H1 (cell line): ENCODE measurements around the gene EPN2. TPM values are rescaled to one million over a fixed set of nuclear protein-coding genes. Genes with fewer than 3 reads are reported as not detected.

Experiments
- CTCF ChIA-PET: fragments of 300-600 bp; sonication (Branson Sonifier 250); formaldehyde crosslinking; loops from one replicate; lab custom pipeline; 2021; ENCODE audit not compliant: partially characterized antibody; lab: Charles Lee
- POLR2A ChIA-PET: fragments of 300-600 bp; sonication (Branson Sonifier 250); formaldehyde crosslinking; loops from one replicate; lab custom pipeline; 2021; ENCODE audit warnings: inconsistent platforms; ENCODE audit not compliant: partially characterized antibody; lab: Charles Lee
- DNase-seq, 2 experiments: peaks; one replicate each; pipeline versions ENCODE4 v3.0.0 to v3.0.0-alpha.2; 2010 to 2022; ENCODE audit warnings: low spot score in 2 of 2, low read depth in 1 of 2, mixed read lengths in 1 of 2
- FAIRE-seq: peaks from 2 replicates; lab custom pipeline; 2011; peaks lifted over from hg19 to GRCh38; lab: Jason Lieb, UNC
- H2AFZ ChIP-seq: 2 replicates; pipeline ENCODE4 v1.8.1; 2012; ENCODE audit warnings: low read length, inconsistent platforms
- H2AK5ac ChIP-seq: 2 replicates; pipeline ENCODE4 v1.6.1; 2013; ENCODE audit warnings: low read depth, low read length
- H2BK120ac ChIP-seq: replicated peaks from 2 replicates; pipeline ENCODE3; 2013; ENCODE audit warnings: low read depth, low read length, inconsistent platforms
- H2BK12ac ChIP-seq: 2 replicates; pipeline ENCODE4 v1.6.1; 2013; ENCODE audit warnings: low read depth, low read length
- H2BK15ac ChIP-seq: 2 replicates; pipeline ENCODE4 v1.6.1; 2013; ENCODE audit warnings: low read length
- H2BK20ac ChIP-seq: 2 replicates; pipeline ENCODE4 v1.6.1; 2013; ENCODE audit warnings: low read length
- H2BK5ac ChIP-seq: 2 replicates; pipeline ENCODE4 v1.6.1; 2013; ENCODE audit warnings: low read depth, low read length
- H3K14ac ChIP-seq: 2 replicates; pipeline ENCODE4 v1.6.1; 2013; ENCODE audit warnings: inconsistent platforms; ENCODE audit not compliant: insufficient read length
- H3K18ac ChIP-seq: 2 replicates; pipeline ENCODE4 v1.6.1; 2013; ENCODE audit warnings: low read length; ENCODE audit errors: extremely low read depth
- H3K23ac ChIP-seq: 2 replicates; pipeline ENCODE4 v1.6.1; 2013; ENCODE audit warnings: inconsistent platforms; ENCODE audit not compliant: insufficient read length
- H3K23me2 ChIP-seq: 2 replicates; pipeline ENCODE4 v1.6.1; 2013; ENCODE audit warnings: low read depth, low read length
- H3K27ac ChIP-seq: 2 replicates; pipeline ENCODE4 v1.6.1; 2011; ENCODE audit warnings: low read depth, low read length, inconsistent platforms
- H3K27me3 ChIP-seq, 4 experiments: replicated peaks in 1 of 4; 1 replicate in 1 of 4; 2 replicates in 3 of 4; pipeline versions ENCODE4 v1.6.1 to v1.8.1; 2011 to 2013; ENCODE audit warnings: low read length in 3 of 4, mild to moderate bottlenecking in 3 of 4, inconsistent platforms in 2 of 4, mixed read lengths in 2 of 4, moderate library complexity in 1 of 4; ENCODE audit not compliant: control insufficient read depth in 3 of 4, insufficient read depth in 3 of 4; ENCODE audit errors: extremely low read depth in 1 of 4
- H3K36me3 ChIP-seq, 4 experiments: 2 replicates each; pipeline versions ENCODE4 v1.6.1 to v1.8.1; 2011 to 2013; ENCODE audit warnings: mild to moderate bottlenecking in 4 of 4, low read length in 3 of 4, moderate library complexity in 2 of 4, control low read depth in 1 of 4, inconsistent platforms in 1 of 4; ENCODE audit not compliant: insufficient read depth in 4 of 4, control insufficient read depth in 2 of 4
- H3K4ac ChIP-seq: replicated peaks from 2 replicates; pipeline ENCODE3; 2013; ENCODE audit warnings: low read length, low read depth, mixed read lengths, inconsistent platforms; ENCODE audit not compliant: insufficient read length
- H3K4me1 ChIP-seq, 4 experiments: replicated peaks in 1 of 4; 1 replicate in 1 of 4; 2 replicates in 3 of 4; pipeline versions ENCODE4 v1.6.1 to v1.8.1; 2011 to 2013; ENCODE audit warnings: low read length in 3 of 4, inconsistent platforms in 2 of 4, mixed read lengths in 1 of 4; ENCODE audit not compliant: insufficient read depth in 4 of 4, control insufficient read depth in 3 of 4
- H3K4me2 ChIP-seq, 2 experiments: 2 replicates each; pipeline versions ENCODE4 v1.6.1 to v1.8.1; 2011 to 2013; ENCODE audit warnings: low read depth in 2 of 2, low read length in 2 of 2, control low read depth in 1 of 2, inconsistent platforms in 1 of 2, mild to moderate bottlenecking in 1 of 2; ENCODE audit not compliant: insufficient read depth in 1 of 2
- H3K4me3 ChIP-seq, 4 experiments: fragments of 200-600, 300-600 bp in 1 of 4; sonication (generic), shearing (Covaris generic), sonication (Bioruptor Twin) in 1 of 4; 2 replicates each; pipeline versions ENCODE4 v1.5.1 to v1.8.1; 2011 to 2016; ENCODE audit warnings: low read length in 4 of 4, low read depth in 3 of 4, control low read depth in 2 of 4, inconsistent platforms in 2 of 4, mild to moderate bottlenecking in 2 of 4, mixed read lengths in 1 of 4, moderate library complexity in 1 of 4; ENCODE audit not compliant: insufficient read depth in 2 of 4; ENCODE audit errors: extremely low read depth in 1 of 4
- H3K56ac ChIP-seq: replicated peaks from 2 replicates; pipeline ENCODE3; 2013; ENCODE audit warnings: low read depth, mild to moderate bottlenecking, mixed read lengths, low read length, inconsistent platforms; ENCODE audit not compliant: insufficient read length
- H3K79me1 ChIP-seq: 2 replicates; pipeline ENCODE4 v1.6.1; 2013; ENCODE audit warnings: low read depth, low read length, control low read depth
- H3K79me2 ChIP-seq, 2 experiments: 2 replicates each; pipeline versions ENCODE4 v1.6.1 to v1.8.1; 2012 to 2013; ENCODE audit warnings: low read length in 2 of 2, mild to moderate bottlenecking in 2 of 2, inconsistent platforms in 1 of 2; ENCODE audit not compliant: insufficient read depth in 2 of 2, control insufficient read depth in 1 of 2
- H3K9ac ChIP-seq, 4 experiments: replicated peaks in 1 of 4; 1 replicate in 1 of 4; 2 replicates in 3 of 4; pipeline versions ENCODE4 v1.6.1 to v1.8.1; 2011 to 2013; ENCODE audit warnings: low read depth in 3 of 4, low read length in 3 of 4, control low read depth in 2 of 4, mild to moderate bottlenecking in 2 of 4, moderate library complexity in 2 of 4, inconsistent platforms in 1 of 4; ENCODE audit errors: extremely low read depth in 1 of 4
- H3K9me3 ChIP-seq, 2 experiments: 2 replicates each; pipeline versions ENCODE4 v1.6.1 to v1.8.1; 2012 to 2013; ENCODE audit warnings: mild to moderate bottlenecking in 2 of 2, moderate library complexity in 2 of 2, control low read depth in 1 of 2, inconsistent platforms in 1 of 2, low read depth in 1 of 2, low read length in 1 of 2, mixed read lengths in 1 of 2; ENCODE audit not compliant: insufficient read depth in 2 of 2
- H4K20me1 ChIP-seq, 2 experiments: replicated peaks in 1 of 2; 2 replicates each; pipeline versions ENCODE3 to v1.8.1; 2011 to 2013; ENCODE audit warnings: inconsistent platforms in 2 of 2, low read length in 2 of 2, mild to moderate bottlenecking in 1 of 2; ENCODE audit not compliant: insufficient read depth in 2 of 2, control insufficient read depth in 1 of 2
- H4K5ac ChIP-seq: 2 replicates; pipeline ENCODE4 v1.6.1; 2013; ENCODE audit warnings: low read length, low read depth, mixed read lengths, inconsistent platforms; ENCODE audit not compliant: insufficient read length
- H4K8ac ChIP-seq: 2 replicates; pipeline ENCODE4 v1.8.0; 2013; ENCODE audit warnings: mild to moderate bottlenecking, moderate library complexity, low read length, inconsistent platforms; ENCODE audit not compliant: insufficient read depth; ENCODE audit errors: extremely low read depth
- H4K91ac ChIP-seq: replicated peaks from 2 replicates; pipeline ENCODE3; 2013; ENCODE audit warnings: low read length, mixed read lengths, inconsistent platforms; ENCODE audit not compliant: insufficient read length
- BRCA1 ChIP-seq: IDR thresholded peaks from 2 replicates; pipeline ENCODE4 v1.6.1; 2012; ENCODE audit warnings: low read depth, low read length, improper control_type of control experiment
- CREB1 ChIP-seq: IDR thresholded peaks from 2 replicates; pipeline ENCODE4 v1.6.1; 2012; ENCODE audit warnings: inconsistent platforms
- CTBP2 ChIP-seq: IDR thresholded peaks from 2 replicates; pipeline ENCODE4 v1.7.0; 2011; ENCODE audit warnings: borderline replicate concordance, mild to moderate bottlenecking, moderate library complexity, mixed read lengths, low read length; ENCODE audit not compliant: insufficient read depth, insufficient read length
- KDM1A ChIP-seq: fragments of 200-600, 300-600 bp; sonication (generic); IDR thresholded peaks from 2 replicates; pipeline ENCODE4 v1.7.1; 2016; ENCODE audit warnings: mild to moderate bottlenecking, low read length, borderline replicate concordance
- NANOG ChIP-seq: IDR thresholded peaks from 2 replicates; pipeline ENCODE4 v1.6.1; 2011; ENCODE audit warnings: low read length, low read depth, mild to moderate bottlenecking, inconsistent platforms; ENCODE audit not compliant: insufficient read depth, poor library complexity, severe bottlenecking
- RAD21 ChIP-seq, 2 experiments: IDR thresholded peaks in 1 of 2; conservative IDR thresholded peaks in 1 of 2; 2 replicates each; pipeline ENCODE4 v1.6.1; 2011; ENCODE audit warnings: low read depth in 2 of 2, low read length in 2 of 2, improper control_type of control experiment in 1 of 2, inconsistent platforms in 1 of 2, mild to moderate bottlenecking in 1 of 2, moderate library complexity in 1 of 2
- SIN3A ChIP-seq, 2 experiments: IDR thresholded peaks in 1 of 2; conservative IDR thresholded peaks in 1 of 2; 2 replicates each; pipeline ENCODE4 v1.6.1; 2011 to 2012; ENCODE audit warnings: low read length in 2 of 2, improper control_type of control experiment in 1 of 2, low read depth in 1 of 2, mild to moderate bottlenecking in 1 of 2
- SP1 ChIP-seq: IDR thresholded peaks from 2 replicates; pipeline ENCODE4 v1.6.1; 2011; ENCODE audit warnings: low read depth, low read length
- SP4 ChIP-seq: IDR thresholded peaks from 2 replicates; pipeline ENCODE4 v1.6.1; 2012; ENCODE audit warnings: low read length, inconsistent platforms
- SRF ChIP-seq: IDR thresholded peaks from 2 replicates; pipeline ENCODE4 v1.6.1; 2011; ENCODE audit warnings: mild to moderate bottlenecking, low read depth, low read length, moderate library complexity
- TAF7 ChIP-seq: optimal IDR thresholded peaks from 2 replicates; pipeline ENCODE3; 2011; ENCODE audit warnings: low read depth, mild to moderate bottlenecking, inconsistent platforms, low read length, moderate library complexity, borderline replicate concordance
- WGBS, 2 experiments: shearing (Covaris generic) in 1 of 2; methylation state at CpG; one replicate each; pipeline versions ENCODE4 v1.1.6 to v1.1.7; 2013 to 2015; ENCODE audit warnings: low lambda C conversion rate in 2 of 2, mixed read lengths in 2 of 2, inconsistent platforms in 1 of 2, low coverage in 1 of 2, missing lambda C conversion rate in 1 of 2; ENCODE audit not compliant: insufficient replicate concordance in 2 of 2, insufficient coverage in 1 of 2, insufficient read length in 1 of 2; ENCODE audit errors: extremely low coverage in 1 of 2, missing lambda C conversion rate in 1 of 2; 5-methylcytosine and 5-hydroxymethylcytosine counted together
- polyA plus RNA-seq, 7 experiments: library from polyadenylated mRNA; depleted of rRNA in 3 of 7; stranded (reverse) in 5 of 7; unstranded in 2 of 7; fragments of >200 nt in 5 of 7; fragments of 200-250 nt in 2 of 7; gene quantifications; 1 replicate in 5 of 7; 2 replicates in 1 of 7; 4 replicates in 1 of 7; pipeline versions ENCODE4 v1.2.1 to v1.2.3, GENCODE V29; 2011 to 2013; ENCODE audit warnings: missing spikeins in 2 of 7, mixed read lengths in 2 of 7
- total RNA-seq: library from RNA; stranded (reverse); fragmentation: NEBNext Ultra II Directional; extraction: Animal tissue kit (Norgen Biotek cat#: 25700); gene quantifications from 2 replicates; pipeline ENCODE4 v1.2.1, GENCODE V29; 2021
- TF ChIP-seq, protein P1 (sequence below): IDR thresholded peaks from 2 replicates; pipeline ENCODE4 v1.6.1; 2012; ENCODE audit warnings: inconsistent platforms
- TF ChIP-seq, protein P2 (sequence below): IDR thresholded peaks from 2 replicates; pipeline ENCODE4 v1.6.1; 2011; ENCODE audit warnings: low read depth, mild to moderate bottlenecking, low read length; ENCODE audit not compliant: insufficient read depth

EPN2 gene
- total and polyA plus RNA-seq, 2 of the 8 experiments (the other 6 are each of a cell fraction or from before 2014, with no cell fraction given), result 28.7 to 55.8 TPM

DNA sequence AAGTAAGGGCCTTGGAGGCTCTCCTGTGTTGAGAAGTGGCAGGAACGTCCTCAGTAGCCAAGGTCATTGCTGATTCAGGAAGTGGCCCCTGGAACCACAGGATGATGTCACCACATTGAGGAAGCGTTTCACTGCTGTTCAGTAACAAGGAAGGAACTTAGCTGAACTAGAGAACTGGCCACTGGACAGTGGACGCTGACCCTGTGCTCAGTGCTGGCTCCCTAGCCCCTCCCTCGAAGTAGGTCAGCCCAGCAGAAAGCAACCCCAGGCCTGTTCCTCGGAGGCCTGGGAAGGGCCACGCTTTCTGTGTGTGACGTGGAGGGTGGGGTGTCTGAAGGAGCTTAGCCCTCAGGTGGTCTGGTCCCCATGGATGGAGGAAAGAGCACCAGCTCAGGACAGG is 67.0 kb downstream of the EPN2 start:
- Histone ChIP-seq H3K79me2 (no peaks in the 10 kb centered on the region), H4K8ac (no peak overlapping the region), H3K9ac (no peak overlapping the region), H2BK12ac (no peak overlapping the region), H3K79me1 (peaks cover 22% of the 10 kb centered on the region), H2AFZ (no peak overlapping the region), H2BK15ac (no peak overlapping the region), H3K56ac (no peak overlapping the region), H2BK5ac (no peak overlapping the region), H3K4me1 (peaks cover 0 to 4% (median 0%) of the 10 kb centered on the region in 4 experiments; a peak in 3 of 7 replicates), H3K4ac (no peak overlapping the region), H3K9me3 (no peaks in the 10 kb centered on the region), H3K18ac (no peak overlapping the region), H2AK5ac (no peak overlapping the region), H3K36me3 (no peaks in the 10 kb centered on the region; a peak in 1 of 8 replicates), H3K23me2 (no peaks in the 10 kb centered on the region), H3K4me2 (no peak overlapping the region), H2BK20ac (no peak overlapping the region), H4K91ac (no peak overlapping the region), H3K14ac (no peak overlapping the region), H4K20me1 (peaks cover 3 to 30% of the 10 kb centered on the region in 2 experiments), H2BK120ac (no peak overlapping the region), H3K27ac (no peak overlapping the region), H3K4me3 (no peak overlapping the region), H4K5ac (no peak overlapping the region), H3K23ac (no peak overlapping the region), H3K27me3 (no peaks in the 10 kb centered on the region)
- 97% methylated on average over 7 of the region's 7 CpGs; no CpG with 5 or more reads in 1 of the 2 experiments for WGBS, 2 experiments
- ChIA-PET CTCF (interaction anchor here (1.8 to 3.1 kb wide), 3 partner anchors 11 to 19 kb away, joined by 5 to 15 read pairs (median 6); no protein-coding TSS in a partner anchor), POLR2A (no interaction called here)
- no peak for FAIRE-seq
- no peak for DNase-seq
- no peak for TF ChIP-seq CTBP2
- TF ChIP-seq, protein P1, sequence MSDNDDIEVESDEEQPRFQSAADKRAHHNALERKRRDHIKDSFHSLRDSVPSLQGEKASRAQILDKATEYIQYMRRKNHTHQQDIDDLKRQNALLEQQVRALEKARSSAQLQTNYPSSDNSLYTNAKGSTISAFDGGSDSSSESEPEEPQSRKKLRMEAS, result no peak
- TF ChIP-seq, protein P2, sequence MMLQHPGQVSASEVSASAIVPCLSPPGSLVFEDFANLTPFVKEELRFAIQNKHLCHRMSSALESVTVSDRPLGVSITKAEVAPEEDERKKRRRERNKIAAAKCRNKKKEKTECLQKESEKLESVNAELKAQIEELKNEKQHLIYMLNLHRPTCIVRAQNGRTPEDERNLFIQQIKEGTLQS, result no peak
- no peak for TF ChIP-seq RAD21 (IDR thresholded peaks at IDR 0.05 in 1 of 2, conservative IDR thresholded peaks at IDR 0.05 in 1 of 2; ENCODE audit: low read depth in 2 of 2, low read length in 2 of 2)
- no peak for TF ChIP-seq SRF
- TF ChIP-seq CREB1, result no peak
- TF ChIP-seq BRCA1, result no peak
- TF ChIP-seq SP4, result no peak
- no peak for TF ChIP-seq SP1
- TF ChIP-seq NANOG, result no peak
- no peak for TF ChIP-seq TAF7
- no peak for TF ChIP-seq KDM1A
- TF ChIP-seq SIN3A (conservative IDR thresholded peaks at IDR 0.05 in 1 of 2, IDR thresholded peaks at IDR 0.05 in 1 of 2; ENCODE audit: low read depth in 1 of 2, low read length in 2 of 2), result no peak
